NCI-H2171 (cell line): ENCODE measurements around the gene LAPTM5.
"Not testable (repeated sequence)": the region's sequence is repeated elsewhere in the genome, so short reads cannot be mapped to it uniquely, and the experiment has no call there.

Experiments used
- DNase-seq: peaks from one replicate; lab custom pipeline; 2025; lab: John Stamatoyannopoulos, UW

The LAPTM5 gene

GRCh38 chr1:30693822-30694221, 63.8 kb downstream of the LAPTM5 start:
- no peak for DNase-seq

GRCh38 chr1:30693366-30693765, 64.2 kb downstream of the LAPTM5 start:
- no peak for DNase-seq

GRCh38 chr1:30692948-30693301, 64.6 kb downstream of the LAPTM5 start:
- no peak for DNase-seq

GRCh38 chr1:30692201-30692947, 65.2 kb downstream of the LAPTM5 start:
- no peak for DNase-seq

DNA sequence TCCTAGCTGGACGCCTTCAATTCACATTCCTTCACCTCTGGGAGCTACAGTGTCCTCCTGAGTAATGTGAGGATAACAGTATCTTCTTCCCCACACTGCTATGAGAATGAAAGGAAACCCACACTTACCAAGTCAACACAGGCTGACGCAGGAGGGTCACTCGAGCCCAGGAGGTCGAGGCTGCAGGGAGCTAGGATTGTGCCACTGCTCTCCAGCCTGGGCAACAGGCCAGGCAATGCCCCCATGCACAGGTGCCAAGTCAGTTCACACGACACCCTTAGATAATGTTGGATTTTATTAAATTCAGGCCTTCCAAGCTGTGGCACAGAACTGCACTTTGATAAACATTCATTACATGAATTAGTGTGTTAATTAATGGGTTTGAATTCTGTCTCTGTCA, 66.1 kb downstream of the LAPTM5 start:
- DNase-seq: no peak

DNA sequence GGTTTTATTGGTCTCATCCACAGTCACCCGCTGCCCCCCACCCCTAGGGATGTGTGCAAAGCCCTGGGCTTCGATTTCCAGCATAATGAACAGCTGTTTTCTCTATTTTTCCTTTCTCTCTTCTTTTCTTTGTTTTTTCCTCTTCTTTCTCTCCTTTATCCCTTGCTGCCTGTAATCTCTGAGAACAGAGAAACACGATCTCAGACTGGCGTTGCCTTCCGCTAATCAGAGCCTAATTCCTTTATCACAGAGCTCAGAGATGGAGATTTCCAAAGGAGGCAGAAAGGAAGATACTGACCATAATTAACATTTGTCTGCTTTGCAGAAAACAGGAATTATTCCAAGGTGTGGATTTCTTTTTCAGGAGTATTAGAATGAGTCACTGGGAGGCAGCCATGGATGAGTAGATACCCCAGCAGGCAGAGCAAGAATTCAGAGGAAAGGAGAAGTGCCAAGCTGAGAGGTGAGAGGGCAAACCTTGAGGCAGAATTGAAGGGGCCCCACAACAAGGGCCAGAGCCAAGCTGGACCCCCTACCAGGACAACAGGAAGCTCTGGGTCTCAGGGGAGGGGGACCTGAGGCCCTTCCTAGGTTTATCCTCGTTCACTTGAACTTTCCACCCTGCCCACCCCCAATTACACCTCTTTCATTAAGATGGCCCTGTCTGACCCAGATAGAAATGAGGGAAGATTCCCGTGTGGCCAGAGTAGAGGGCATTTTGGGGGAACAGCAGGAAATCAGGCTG, 67.5 kb downstream of the LAPTM5 start:
- no peak for DNase-seq

DNA sequence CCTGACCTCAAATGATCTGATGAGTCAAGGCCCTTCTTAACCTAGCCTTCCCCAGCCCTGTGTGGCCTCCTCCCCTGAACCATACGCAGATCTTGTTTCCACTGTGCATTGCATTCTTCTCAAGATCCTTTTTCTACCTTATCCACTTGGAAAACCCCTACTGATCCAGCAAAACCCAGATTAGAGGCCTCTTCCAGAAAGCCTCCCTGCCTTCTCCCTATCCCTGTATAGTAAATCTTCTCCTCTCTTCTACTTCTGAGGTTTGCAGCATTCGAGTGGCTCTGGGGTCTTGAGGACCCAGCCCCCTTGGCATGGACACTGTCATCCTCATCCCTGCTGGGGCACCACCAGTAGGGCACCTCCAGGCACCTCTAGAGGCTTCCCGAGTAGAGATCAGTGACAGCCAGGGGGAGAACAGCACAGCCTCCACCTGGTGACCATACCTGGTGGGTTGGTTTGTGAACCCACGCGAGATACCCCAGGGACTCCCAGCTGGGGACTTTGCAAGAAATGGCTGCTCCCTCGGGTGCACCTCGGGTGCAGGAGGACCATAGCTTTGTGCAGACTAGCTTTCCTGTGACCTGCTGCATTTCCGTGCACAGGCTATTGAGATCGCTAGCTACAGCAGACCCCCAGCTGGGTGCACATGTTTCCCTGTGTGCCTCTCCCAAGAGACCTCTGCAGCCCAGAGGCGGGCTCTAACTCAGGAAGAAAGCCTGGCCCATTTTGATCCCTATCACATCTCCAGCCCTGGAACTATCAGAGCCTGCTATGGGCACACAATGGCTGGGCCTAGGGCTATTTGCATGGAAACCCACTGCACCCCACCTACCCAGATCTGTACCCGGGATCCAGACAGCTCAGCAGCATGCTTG, 68.4 kb downstream of the LAPTM5 start:
- DNase-seq: peak; percentile 31

- not testable (repeated sequence) for DNase-seq
These were observed 69.1 kb downstream of the LAPTM5 start for GRCh38 chr1:30688516-30688915.

DNA sequence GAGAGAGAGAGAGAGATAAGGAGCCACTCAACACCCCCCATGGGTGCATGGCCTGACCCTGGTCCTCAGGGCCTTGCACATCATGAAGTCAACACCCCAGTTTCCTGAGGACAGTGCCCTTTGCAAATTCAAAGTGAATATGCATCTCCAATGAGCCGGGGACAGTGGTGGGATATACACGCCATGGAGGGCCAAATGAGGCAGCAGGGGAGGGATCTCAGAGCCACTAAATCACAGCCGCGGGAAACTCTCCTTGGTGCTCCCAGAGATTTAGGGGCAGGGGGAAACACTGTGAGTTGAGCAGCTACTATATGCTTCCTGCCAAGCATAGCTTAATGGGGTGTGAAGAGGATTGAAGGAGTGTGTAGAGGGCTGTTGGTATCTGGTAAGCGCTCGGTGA, 69.7 kb downstream of the LAPTM5 start:
- DNase-seq: no peak

DNA sequence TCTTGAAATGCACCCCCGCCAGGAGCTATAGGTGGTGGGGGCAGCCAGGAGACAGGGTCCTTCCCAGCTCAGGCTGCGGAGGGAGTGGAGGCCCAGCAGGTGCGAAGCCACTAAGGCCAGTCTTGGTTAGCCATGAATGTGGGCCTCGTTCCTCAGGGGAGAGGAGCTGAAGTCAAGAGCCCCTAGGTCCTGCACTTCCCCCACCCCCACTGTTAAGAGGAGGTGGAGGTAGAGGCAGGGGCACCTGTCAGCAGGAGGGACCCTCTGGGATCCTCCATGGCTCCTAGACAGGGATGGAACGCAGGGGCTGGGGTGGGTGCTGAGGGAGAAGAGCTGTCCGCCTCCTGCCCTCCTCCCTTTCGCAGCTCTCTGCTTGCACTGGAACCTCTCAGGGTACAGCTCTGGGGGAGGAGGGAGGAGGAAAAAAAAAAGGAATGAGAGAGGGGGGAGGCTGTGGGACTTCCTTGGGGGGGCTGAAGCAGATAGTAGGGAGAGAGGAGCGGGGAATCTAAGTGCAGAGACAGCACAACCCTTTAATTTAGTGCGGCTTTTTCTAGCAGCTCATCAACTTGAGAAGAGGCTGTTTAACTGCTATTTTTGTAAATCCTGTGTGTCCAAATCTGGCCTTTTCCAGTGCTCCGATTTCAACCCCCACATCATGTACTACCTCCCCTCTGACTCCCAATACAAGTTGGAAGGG, 71.2 kb downstream of the LAPTM5 start:
- no peak for DNase-seq

- no peak for DNase-seq
These were observed 71.8 kb downstream of the LAPTM5 start for GRCh38 chr1:30685796-30686165.

GRCh38 chr1:30684881-30685795, 72.4 kb downstream of the LAPTM5 start:
- DNase-seq: no peak

DNA sequence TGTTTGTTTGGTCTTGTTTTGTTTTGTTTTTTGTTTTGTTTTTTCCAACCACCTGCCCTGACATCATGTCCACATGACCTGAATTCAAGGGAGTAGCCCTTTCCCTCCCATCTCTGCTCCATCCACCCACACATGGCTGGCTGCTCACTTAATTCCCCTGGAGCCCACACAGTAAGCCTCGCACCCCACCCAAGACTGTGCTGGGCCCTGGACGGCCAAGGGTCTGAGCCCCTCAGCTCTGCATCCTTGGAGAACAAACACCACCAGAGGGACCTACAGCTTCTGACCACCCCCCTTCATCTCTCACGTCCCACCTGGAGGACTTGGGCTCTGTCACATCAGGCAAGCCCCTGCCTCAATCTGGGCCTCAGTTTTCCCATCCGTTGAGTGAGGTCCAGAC, 73.3 kb downstream of the LAPTM5 start:
- DNase-seq: no peak

DNA sequence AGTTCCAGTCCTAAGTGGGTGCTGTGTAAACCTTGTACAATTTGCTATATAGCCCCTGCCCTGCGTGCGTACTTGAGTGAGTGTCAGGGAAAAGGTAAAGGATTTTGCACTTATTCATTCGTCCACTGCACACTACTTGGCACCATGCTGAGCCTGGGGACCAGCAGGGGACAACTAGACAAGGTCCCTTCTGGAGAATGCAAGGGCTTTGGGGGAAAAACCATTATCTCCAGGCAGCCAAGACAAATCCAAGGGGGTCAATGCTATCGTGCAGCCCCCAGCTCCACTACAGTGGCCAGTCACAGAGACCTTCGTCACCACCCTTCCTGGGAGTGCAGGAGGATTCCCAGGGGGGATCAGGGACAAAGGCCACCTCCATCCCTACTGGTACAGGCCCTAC, 73.9 kb downstream of the LAPTM5 start:
- no peak for DNase-seq
